IgD-negative memory B cell (primary cell): ENCODE measurements around the gene PDSS2. TPM values are rescaled to one million over a fixed set of nuclear protein-coding genes. Genes with fewer than 3 reads are reported as not detected.
"Not testable (repeated sequence)": the region's sequence is repeated elsewhere in the genome, so short reads cannot be mapped to it uniquely, and the experiment has no call there.

Experiments
- H3K27ac Mint-ChIP-seq, 3 donors: one replicate each; pipeline ENCODE4 v1.8.0; 2020 to 2022; ENCODE audit warnings: mild to moderate bottlenecking in 3 of 3, mixed read lengths in 3 of 3, moderate library complexity in 1 of 3
- H3K27me3 Mint-ChIP-seq: one replicate; pipeline ENCODE4 v1.8.0; 2021; ENCODE audit warnings: mixed read lengths
- H3K36me3 Mint-ChIP-seq: one replicate; pipeline ENCODE4 v1.8.0; 2020; ENCODE audit warnings: mild to moderate bottlenecking, mixed read lengths
- H3K4me1 Mint-ChIP-seq, 3 donors: one replicate each; pipeline ENCODE4 v1.8.0; 2020 to 2022; ENCODE audit warnings: mixed read lengths in 3 of 3, mild to moderate bottlenecking in 1 of 3
- H3K4me3 Mint-ChIP-seq, 4 donors: one replicate each; pipeline ENCODE4 v1.8.0; 2020 to 2022; ENCODE audit warnings: mild to moderate bottlenecking in 4 of 4, mixed read lengths in 4 of 4, moderate library complexity in 3 of 4
- H3K9me3 Mint-ChIP-seq, 3 donors: one replicate each; pipeline ENCODE4 v1.8.0; 2020 to 2021; ENCODE audit warnings: mixed read lengths in 3 of 3, mild to moderate bottlenecking in 1 of 3
- polyA plus RNA-seq: library from polyadenylated mRNA; unstranded; fragments of 300-500 nt; fragmentation: Illumina TruSeq; gene quantifications from one replicate; pipeline ENCODE4 v1.2.3, GENCODE V29; 2021

Gene PDSS2
- polyA plus RNA-seq, 1 donor from 2014 or later, result 15.7 TPM

GRCh38 chr6:107132330-107132954 is 326.9 kb downstream of the PDSS2 start:
- peaks cover 3% of the 10 kb centered on the region for H3K36me3 Mint-ChIP-seq
- no peak overlapping the region for H3K27ac Mint-ChIP-seq
- H3K4me1 Mint-ChIP-seq, result peaks cover 0 to 7% (median 6%) of the 10 kb centered on the region in 3 donors
- no peaks in the 10 kb centered on the region for H3K9me3 Mint-ChIP-seq
- H3K27me3 Mint-ChIP-seq, result peaks cover 6% of the 10 kb centered on the region
- H3K4me3 Mint-ChIP-seq, result no peak overlapping the region

- Mint-ChIP-seq H3K27me3 (peaks cover 6% of the 10 kb centered on the region), H3K4me1 (peaks cover 0 to 14% (median 9%) of the 10 kb centered on the region in 3 donors), H3K9me3 (no peaks in the 10 kb centered on the region), H3K4me3 (no peak overlapping the region), H3K36me3 (peaks cover 3% of the 10 kb centered on the region), H3K27ac (no peak overlapping the region)
Observed at GRCh38 chr6:107129370-107129925, 329.9 kb downstream of the PDSS2 start.

- Mint-ChIP-seq H3K9me3 (no peaks in the 10 kb centered on the region), H3K27ac (no peak overlapping the region), H3K36me3 (peaks cover 3% of the 10 kb centered on the region), H3K27me3 (peaks cover 6% of the 10 kb centered on the region), H3K4me3 (no peak overlapping the region), H3K4me1 (peaks cover 0 to 14% (median 9%) of the 10 kb centered on the region in 3 donors)
Observed at GRCh38 chr6:107128577-107128976, 330.8 kb downstream of the PDSS2 start.

GRCh38 chr6:107128175-107128574 is 331.2 kb downstream of the PDSS2 start:
- H3K27me3 Mint-ChIP-seq, result peaks cover 6% of the 10 kb centered on the region
- H3K36me3 Mint-ChIP-seq, result peaks cover 3% of the 10 kb centered on the region
- H3K4me3 Mint-ChIP-seq, result no peak overlapping the region
- H3K9me3 Mint-ChIP-seq, result no peaks in the 10 kb centered on the region
- H3K27ac Mint-ChIP-seq, result no peak overlapping the region
- peaks cover 0 to 14% (median 9%) of the 10 kb centered on the region in 3 donors for H3K4me1 Mint-ChIP-seq

GRCh38 chr6:107125771-107126170 is 333.6 kb downstream of the PDSS2 start:
- peaks cover 3% of the 10 kb centered on the region for H3K36me3 Mint-ChIP-seq
- no peaks in the 10 kb centered on the region for H3K9me3 Mint-ChIP-seq
- H3K27me3 Mint-ChIP-seq, result peaks cover 6% of the 10 kb centered on the region
- H3K4me1 Mint-ChIP-seq, result peaks cover 0 to 14% (median 13%) of the 10 kb centered on the region in 3 donors
- H3K4me3 Mint-ChIP-seq, result no peak overlapping the region
- H3K27ac Mint-ChIP-seq, result no peak overlapping the region

- peaks cover 0 to 14% (median 13%) of the 10 kb centered on the region in 3 donors for H3K4me1 Mint-ChIP-seq
- peaks cover 3% of the 10 kb centered on the region for H3K36me3 Mint-ChIP-seq
- H3K27ac Mint-ChIP-seq, result no peak overlapping the region
- H3K9me3 Mint-ChIP-seq, result no peaks in the 10 kb centered on the region
- H3K4me3 Mint-ChIP-seq, result no peak overlapping the region
- peaks cover 5% of the 10 kb centered on the region for H3K27me3 Mint-ChIP-seq
Observed at GRCh38 chr6:107124934-107125348, 334.4 kb downstream of the PDSS2 start.

GRCh38 chr6:107123501-107123900 is 335.9 kb downstream of the PDSS2 start:
- H3K4me1 Mint-ChIP-seq, result peaks cover 0 to 8% (median 7%) of the 10 kb centered on the region in 3 donors
- no peaks in the 10 kb centered on the region for H3K27me3 Mint-ChIP-seq
- H3K27ac Mint-ChIP-seq, result no peak overlapping the region
- H3K36me3 Mint-ChIP-seq, result no peaks in the 10 kb centered on the region
- H3K4me3 Mint-ChIP-seq, result no peak overlapping the region
- no peaks in the 10 kb centered on the region for H3K9me3 Mint-ChIP-seq

- Mint-ChIP-seq H3K27ac (no peak overlapping the region), H3K36me3 (no peaks in the 10 kb centered on the region), H3K4me3 (no peak overlapping the region), H3K9me3 (no peaks in the 10 kb centered on the region), H3K4me1 (peaks cover 0 to 8% (median 7%) of the 10 kb centered on the region in 3 donors), H3K27me3 (no peaks in the 10 kb centered on the region)
Observed at GRCh38 chr6:107122748-107123147, 336.6 kb downstream of the PDSS2 start.

- Mint-ChIP-seq H3K4me3 (no peak overlapping the region), H3K27ac (no peak overlapping the region)
Observed at GRCh38 chr6:107121964-107122495, 337.3 kb downstream of the PDSS2 start.

GRCh38 chr6:107121266-107121665 is 338.1 kb downstream of the PDSS2 start:
- Mint-ChIP-seq H3K27me3 (peaks cover 3% of the 10 kb centered on the region), H3K9me3 (no peaks in the 10 kb centered on the region), H3K4me3 (no peak overlapping the region), H3K27ac (no peak overlapping the region), H3K4me1 (peaks cover 9 to 14% (median 10%) of the 10 kb centered on the region in 3 donors), H3K36me3 (no peaks in the 10 kb centered on the region)

More at GRCh38 chr6:107121964-107122495, 337.3 kb downstream of the PDSS2 start:
- Mint-ChIP-seq H3K27me3 (no peaks in the 10 kb centered on the region), H3K4me1 (peaks cover 1 to 9% (median 7%) of the 10 kb centered on the region in 3 donors), H3K36me3 (no peaks in the 10 kb centered on the region), H3K9me3 (no peaks in the 10 kb centered on the region)

- Mint-ChIP-seq H3K27me3 (peaks cover 3% of the 10 kb centered on the region), H3K27ac (no peak overlapping the region), H3K4me1 (peaks cover 12 to 14% (median 13%) of the 10 kb centered on the region in 3 donors), H3K4me3 (no peak overlapping the region), H3K36me3 (no peaks in the 10 kb centered on the region), H3K9me3 (no peaks in the 10 kb centered on the region)
Observed at GRCh38 chr6:107120404-107120803, 339.0 kb downstream of the PDSS2 start.

- Mint-ChIP-seq H3K4me3 (no peak overlapping the region), H3K4me1 (peaks cover 6 to 12% (median 10%) of the 10 kb centered on the region in 3 donors), H3K9me3 (no peaks in the 10 kb centered on the region), H3K36me3 (no peaks in the 10 kb centered on the region), H3K27me3 (peaks cover 3% of the 10 kb centered on the region), H3K27ac (peak overlapping the region in 1 of 3 donors; percentile 22)
Observed at GRCh38 chr6:107118976-107119375, 340.4 kb downstream of the PDSS2 start.

GRCh38 chr6:107118540-107118939 is 340.8 kb downstream of the PDSS2 start:
- Mint-ChIP-seq H3K27ac (peak overlapping the region in 1 of 3 donors; percentile 22), H3K4me1 (peaks cover 9 to 12% (median 10%) of the 10 kb centered on the region in 3 donors)
- not testable (repeated sequence) for H3K9me3 Mint-ChIP-seq, H3K4me3 Mint-ChIP-seq, H3K27me3 Mint-ChIP-seq, H3K36me3 Mint-ChIP-seq

GRCh38 chr6:107116931-107117330 is 342.4 kb downstream of the PDSS2 start:
- peak overlapping the region in 2 of 3 donors; percentile 83 to 89 for H3K27ac Mint-ChIP-seq
- H3K4me3 Mint-ChIP-seq, result peak overlapping the region; percentile 84 to 98 (median 95)
- H3K9me3 Mint-ChIP-seq, result no peaks in the 10 kb centered on the region
- no peaks in the 10 kb centered on the region for H3K36me3 Mint-ChIP-seq
- H3K4me1 Mint-ChIP-seq, result peaks cover 6 to 12% (median 9%) of the 10 kb centered on the region in 3 donors
- H3K27me3 Mint-ChIP-seq, result peaks cover 3% of the 10 kb centered on the region

GRCh38 chr6:107116328-107116892 is 343.0 kb downstream of the PDSS2 start:
- H3K4me1 Mint-ChIP-seq, result peaks cover 6 to 12% (median 9%) of the 10 kb centered on the region in 3 donors
- H3K27ac Mint-ChIP-seq, result peak overlapping the region; percentile 83 to 89 (median 84)
- H3K9me3 Mint-ChIP-seq, result no peaks in the 10 kb centered on the region
- peaks cover 3% of the 10 kb centered on the region for H3K27me3 Mint-ChIP-seq
- peak overlapping the region; percentile 84 to 98 (median 95) for H3K4me3 Mint-ChIP-seq
- H3K36me3 Mint-ChIP-seq, result no peaks in the 10 kb centered on the region
